ENCODE data around the gene LETMD1.

Gene LETMD1

DNA sequence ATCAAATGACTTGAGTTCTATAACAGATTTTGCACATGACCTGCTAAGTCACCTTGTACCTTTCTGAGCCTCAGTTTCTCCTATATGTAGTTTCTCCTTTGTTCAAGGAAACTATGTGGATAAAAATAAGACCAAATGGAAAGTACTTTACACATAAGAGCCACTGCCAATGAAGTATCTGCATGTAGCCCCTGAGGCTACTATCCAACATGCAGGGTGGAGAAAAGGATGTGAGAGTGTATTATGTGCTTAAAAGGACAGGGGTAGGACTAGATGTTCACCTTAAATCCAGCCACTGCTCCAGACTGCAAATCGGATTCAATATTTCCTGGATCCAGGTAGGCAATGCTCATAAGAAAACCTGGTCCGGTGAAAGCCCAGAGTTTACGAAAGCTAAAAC is 43.1 kb upstream of the LETMD1 start:
- H3K4me3 ChIP-seq (ENCODE audit: low read depth, low read length), result no peak overlapping the region
- ChIA-PET POLR2A (no interaction called here), CTCF (no interaction called here)
- H3K36me3 ChIP-seq (ENCODE audit: control insufficient read depth in 2 of 2, insufficient read depth in 1 of 2, low read length in 2 of 2), result peaks cover 34 to 58% of the 10 kb centered on the region in 2 experiments
- peaks cover 5% of the 10 kb centered on the region; the same call in 1 of the 2 replicates for H3K4me1 ChIP-seq (ENCODE audit: control insufficient read depth, insufficient read depth, low read length)
- no peaks in the 10 kb centered on the region for H3K9me3 ChIP-seq (ENCODE audit: control insufficient read depth, insufficient read depth, low read depth, low read length)
- no peak overlapping the region for H3K27ac ChIP-seq (ENCODE audit: extremely low read depth, low read depth, low read length)
- TF ChIP-seq, protein P1, sequence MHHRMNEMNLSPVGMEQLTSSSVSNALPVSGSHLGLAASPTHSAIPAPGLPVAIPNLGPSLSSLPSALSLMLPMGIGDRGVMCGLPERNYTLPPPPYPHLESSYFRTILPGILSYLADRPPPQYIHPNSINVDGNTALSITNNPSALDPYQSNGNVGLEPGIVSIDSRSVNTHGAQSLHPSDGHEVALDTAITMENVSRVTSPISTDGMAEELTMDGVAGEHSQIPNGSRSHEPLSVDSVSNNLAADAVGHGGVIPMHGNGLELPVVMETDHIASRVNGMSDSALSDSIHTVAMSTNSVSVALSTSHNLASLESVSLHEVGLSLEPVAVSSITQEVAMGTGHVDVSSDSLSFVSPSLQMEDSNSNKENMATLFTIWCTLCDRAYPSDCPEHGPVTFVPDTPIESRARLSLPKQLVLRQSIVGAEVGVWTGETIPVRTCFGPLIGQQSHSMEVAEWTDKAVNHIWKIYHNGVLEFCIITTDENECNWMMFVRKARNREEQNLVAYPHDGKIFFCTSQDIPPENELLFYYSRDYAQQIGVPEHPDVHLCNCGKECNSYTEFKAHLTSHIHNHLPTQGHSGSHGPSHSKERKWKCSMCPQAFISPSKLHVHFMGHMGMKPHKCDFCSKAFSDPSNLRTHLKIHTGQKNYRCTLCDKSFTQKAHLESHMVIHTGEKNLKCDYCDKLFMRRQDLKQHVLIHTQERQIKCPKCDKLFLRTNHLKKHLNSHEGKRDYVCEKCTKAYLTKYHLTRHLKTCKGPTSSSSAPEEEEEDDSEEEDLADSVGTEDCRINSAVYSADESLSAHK (tag by site-specific recombination; IDR thresholded peaks at IDR 0.05), result no peak
- TF ChIP-seq ZNF426 (tag by site-specific recombination; IDR thresholded peaks at IDR 0.05), result no peak
- no peak for TF ChIP-seq SP7 (tag by site-specific recombination; IDR thresholded peaks at IDR 0.05)
- TF ChIP-seq TRIM28 (IDR thresholded peaks at IDR 0.05; ENCODE audit: borderline replicate concordance, low read length), result no peak
- TF ChIP-seq GLI4 (tag by site-specific recombination; IDR thresholded peaks at IDR 0.05), result no peak
- TF ChIP-seq ZNF513 (tag by site-specific recombination; IDR thresholded peaks at IDR 0.05), result no peak
- no peak for TF ChIP-seq KLF8 (tag by site-specific recombination; IDR thresholded peaks at IDR 0.05)

DNA sequence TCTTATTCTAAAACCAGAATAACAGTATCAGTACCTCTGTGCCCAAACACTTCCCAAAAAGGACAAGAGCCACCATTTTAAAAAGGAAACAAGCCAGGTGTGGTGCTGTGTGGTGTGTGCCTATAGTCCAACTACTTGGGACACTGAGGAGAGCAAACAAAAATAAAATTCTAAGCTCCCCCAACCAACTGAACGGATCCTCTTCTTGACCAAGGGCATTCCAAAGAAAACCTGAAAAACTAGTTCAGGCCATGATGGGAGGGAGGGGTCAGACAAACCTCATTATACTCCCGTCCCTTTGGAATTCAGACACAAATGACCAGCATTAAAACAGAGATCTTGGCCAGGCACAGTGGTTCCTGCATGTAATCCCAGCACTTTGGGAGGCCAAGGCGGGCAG is 42.5 kb upstream of the LETMD1 start:
- ChIA-PET POLR2A (no interaction called here), CTCF (no interaction called here)
- TF ChIP-seq ZNF354C (tag by site-specific recombination; IDR thresholded peaks at IDR 0.05; ENCODE audit: borderline replicate concordance, low read depth), result no peak
- TF ChIP-seq ZNF624 (tag by site-specific recombination; IDR thresholded peaks at IDR 0.05), result no peak
- no peak for TF ChIP-seq ZNF677 (tag by site-specific recombination; IDR thresholded peaks at IDR 0.05)
- TF ChIP-seq ZNF571 (tag by site-specific recombination; IDR thresholded peaks at IDR 0.05), result no peak
- TF ChIP-seq BCL11B (tag by site-specific recombination; IDR thresholded peaks at IDR 0.05; ENCODE audit: low read depth), result no peak
- TF ChIP-seq, protein P2, sequence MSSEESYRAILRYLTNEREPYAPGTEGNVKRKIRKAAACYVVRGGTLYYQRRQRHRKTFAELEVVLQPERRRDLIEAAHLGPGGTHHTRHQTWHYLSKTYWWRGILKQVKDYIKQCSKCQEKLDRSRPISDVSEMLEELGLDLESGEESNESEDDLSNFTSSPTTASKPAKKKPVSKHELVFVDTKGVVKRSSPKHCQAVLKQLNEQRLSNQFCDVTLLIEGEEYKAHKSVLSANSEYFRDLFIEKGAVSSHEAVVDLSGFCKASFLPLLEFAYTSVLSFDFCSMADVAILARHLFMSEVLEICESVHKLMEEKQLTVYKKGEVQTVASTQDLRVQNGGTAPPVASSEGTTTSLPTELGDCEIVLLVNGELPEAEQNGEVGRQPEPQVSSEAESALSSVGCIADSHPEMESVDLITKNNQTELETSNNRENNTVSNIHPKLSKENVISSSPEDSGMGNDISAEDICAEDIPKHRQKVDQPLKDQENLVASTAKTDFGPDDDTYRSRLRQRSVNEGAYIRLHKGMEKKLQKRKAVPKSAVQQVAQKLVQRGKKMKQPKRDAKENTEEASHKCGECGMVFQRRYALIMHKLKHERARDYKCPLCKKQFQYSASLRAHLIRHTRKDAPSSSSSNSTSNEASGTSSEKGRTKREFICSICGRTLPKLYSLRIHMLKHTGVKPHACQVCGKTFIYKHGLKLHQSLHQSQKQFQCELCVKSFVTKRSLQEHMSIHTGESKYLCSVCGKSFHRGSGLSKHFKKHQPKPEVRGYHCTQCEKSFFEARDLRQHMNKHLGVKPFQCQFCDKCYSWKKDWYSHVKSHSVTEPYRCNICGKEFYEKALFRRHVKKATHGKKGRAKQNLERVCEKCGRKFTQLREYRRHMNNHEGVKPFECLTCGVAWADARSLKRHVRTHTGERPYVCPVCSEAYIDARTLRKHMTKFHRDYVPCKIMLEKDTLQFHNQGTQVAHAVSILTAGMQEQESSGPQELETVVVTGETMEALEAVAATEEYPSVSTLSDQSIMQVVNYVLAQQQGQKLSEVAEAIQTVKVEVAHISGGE (tag by site-specific recombination; conservative IDR thresholded peaks at IDR 0.05; ENCODE audit: low read depth), result no peak
- TF ChIP-seq IKZF3 (tag by site-specific recombination; IDR thresholded peaks at IDR 0.05), result no peak
- TF ChIP-seq SP2 (tag by site-specific recombination; IDR thresholded peaks at IDR 0.05), result no peak
- TF ChIP-seq ZNF146 (tag by site-specific recombination; IDR thresholded peaks at IDR 0.05), result no peak
- no peak for TF ChIP-seq ZNF112 (tag by site-specific recombination; IDR thresholded peaks at IDR 0.05)
- TF ChIP-seq ZNF133 (tag by site-specific recombination; IDR thresholded peaks at IDR 0.05), result no peak
- no peak for TF ChIP-seq ZNF202 (tag by site-specific recombination; IDR thresholded peaks at IDR 0.05; ENCODE audit: borderline replicate concordance)
- Histone ChIP-seq H3K36me3 (ENCODE audit: control insufficient read depth in 2 of 2, insufficient read depth in 1 of 2, low read length in 2 of 2) (peaks cover 34 to 51% of the 10 kb centered on the region in 2 experiments), H3K4me3 (ENCODE audit: low read depth, low read length) (no peak overlapping the region), H3K4me1 (ENCODE audit: control insufficient read depth, insufficient read depth, low read length) (peaks cover 5% of the 10 kb centered on the region; the same call in 1 of the 2 replicates), H3K27ac (ENCODE audit: extremely low read depth, low read depth, low read length) (no peak overlapping the region), H3K9me3 (ENCODE audit: control insufficient read depth, insufficient read depth, low read depth, low read length) (no peaks in the 10 kb centered on the region)

Measured in HEK293 (cell line).